Gastrocnemius medialis (tissue), 4 donors: ENCODE measurements around the gene DPYD. TPM values are rescaled to one million over a fixed set of nuclear protein-coding genes. Genes with fewer than 3 reads are reported as not detected.

ENCODE experiments used
- ATAC-seq, 2 donors: fragments of 150-250 bp; one replicate each; pipeline ENCODE4 v1.9.1; 2016
- DNase-seq, 2 donors: peaks; one replicate each; pipeline ENCODE4 v3.0.0-alpha.2; 2019
- H3K27ac ChIP-seq, 4 donors: fragments of 200-600 bp; sonication (generic); 1 replicate in 1 of 4; 2 replicates in 3 of 4; pipeline ENCODE4 v1.5.1; 2016 to 2018; ENCODE audit warnings: mild to moderate bottlenecking in 2 of 4, moderate library complexity in 1 of 4
- H3K27me3 ChIP-seq, 3 donors: fragments of 200-600 bp; sonication (generic) in 2 of 3; 1 replicate in 1 of 3; 2 replicates in 2 of 3; pipeline versions ENCODE4 v1.5.1 to v1.6.0; 2016 to 2019; ENCODE audit warnings: mild to moderate bottlenecking in 1 of 3, moderate library complexity in 1 of 3
- H3K36me3 ChIP-seq, 2 donors: fragments of 200-600 bp; sonication (generic) in 1 of 2; one replicate each; pipeline ENCODE4 v1.5.1; 2017 to 2018
- H3K4me1 ChIP-seq, 2 donors: fragments of 200-600 bp; sonication (generic) in 1 of 2; one replicate each; pipeline ENCODE4 v1.5.1; 2016 to 2017; ENCODE audit warnings: mild to moderate bottlenecking in 2 of 2
- H3K4me3 ChIP-seq, 4 donors: fragments of 200-600 bp; sonication (generic) in 3 of 4; 1 replicate in 1 of 4; 2 replicates in 3 of 4; pipeline ENCODE4 v1.5.1; 2016 to 2019; ENCODE audit warnings: mild to moderate bottlenecking in 2 of 4
- H3K9me3 ChIP-seq, 3 donors: fragments of 200-600 bp; sonication (generic) in 2 of 3; 1 replicate in 1 of 3; 2 replicates in 2 of 3; pipeline ENCODE4 v1.5.1; 2016 to 2019
- POLR2A ChIP-seq, 2 donors: fragments of 450-650 bp; IDR thresholded peaks; one replicate each; pipeline ENCODE4 v1.6.1; 2017; ENCODE audit warnings: antibody characterized with exemption in 2 of 2, mild to moderate bottlenecking in 2 of 2, moderate library complexity in 2 of 2
- in situ Hi-C, 4 donors: fragments of 200-750 bp; cut with MboI; loops; one replicate each; pipeline versions ENCODE4 v1.15.0 to v1.8.0; 2017; ENCODE audit warnings: low sequenced_read_pairs in 4 of 4
- intact Hi-C: fragments of 100-400 bp; cut with DNase I; formaldehyde crosslinking; loops from one replicate; pipeline ENCODE4 v1.15.1; 2023; ENCODE audit warnings: low total_unique reads
- total RNA-seq, 4 donors: library from RNA; depleted of rRNA; stranded (reverse); fragments of >200 nt; gene quantifications; one replicate each; pipeline versions ENCODE4 v1.1.0 to v1.2.3, GENCODE V29; 2016
- TF ChIP-seq, protein P1 (sequence below), 5 experiments: fragments of 450-650 bp in 3 of 5; fragments of 200-600 bp in 2 of 5; sonication (generic) in 2 of 5; IDR thresholded peaks in 4 of 5; conservative IDR thresholded peaks in 1 of 5; 1 replicate in 4 of 5; 2 replicates in 1 of 5; pipeline ENCODE4 v1.5.1; 2016 to 2019; ENCODE audit warnings: antibody characterized with exemption in 5 of 5, mild to moderate bottlenecking in 3 of 5, moderate library complexity in 3 of 5

DPYD gene
- total RNA-seq, 4 donors from 2014 or later, result 4.6 to 13.9 (median 9.1) TPM

DNA sequence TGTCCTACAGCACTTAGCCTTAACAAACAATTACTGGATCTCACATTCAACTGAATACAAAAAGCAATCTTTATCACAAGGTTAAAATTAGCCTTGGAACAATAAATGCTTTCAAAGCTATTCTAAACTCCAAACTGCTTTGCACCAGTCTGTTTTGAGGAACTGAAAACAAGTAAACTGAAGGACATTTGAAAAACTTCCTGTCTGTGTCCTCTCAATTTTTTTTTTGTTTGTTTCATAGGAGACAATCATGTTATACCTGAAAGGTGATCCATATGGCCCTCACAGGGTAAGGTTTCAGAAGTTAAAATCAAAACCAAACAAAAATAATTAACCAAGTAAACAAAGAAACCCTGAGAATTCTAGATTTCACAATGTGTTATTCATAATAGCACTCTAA, 459.1 kb downstream of the DPYD start:
- intact Hi-C loops, result no loop called here

DNA sequence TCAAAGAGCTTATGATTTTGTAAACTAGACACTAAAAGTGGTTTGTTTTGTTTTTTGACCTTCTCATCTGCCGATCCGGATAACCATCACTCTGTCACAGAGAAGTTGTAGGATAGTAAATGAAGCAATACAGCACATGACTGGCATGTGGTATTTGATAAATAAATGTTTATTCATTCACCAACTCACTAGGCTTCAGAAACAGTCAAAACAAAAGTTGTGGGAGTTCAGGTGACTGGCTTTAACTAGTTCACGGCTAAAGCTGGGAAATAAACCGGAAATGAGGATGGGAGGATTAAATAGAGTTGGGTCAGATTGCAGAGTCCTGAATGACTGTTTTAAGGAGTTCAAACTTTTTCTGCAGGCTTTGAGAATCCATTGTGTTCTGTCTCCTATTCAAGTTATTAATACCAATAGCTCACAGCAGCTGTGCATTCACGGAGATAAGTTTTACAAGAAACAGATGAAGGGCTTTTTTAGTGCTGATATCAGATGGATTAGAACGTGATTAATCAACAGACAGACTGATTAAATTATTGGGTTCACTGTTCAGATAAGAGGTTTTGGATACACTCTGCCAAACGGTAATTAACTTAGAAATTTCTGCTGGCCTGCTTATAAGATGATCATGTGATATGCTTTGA, 463.3 kb downstream of the DPYD start:
- TF ChIP-seq, protein P1, sequence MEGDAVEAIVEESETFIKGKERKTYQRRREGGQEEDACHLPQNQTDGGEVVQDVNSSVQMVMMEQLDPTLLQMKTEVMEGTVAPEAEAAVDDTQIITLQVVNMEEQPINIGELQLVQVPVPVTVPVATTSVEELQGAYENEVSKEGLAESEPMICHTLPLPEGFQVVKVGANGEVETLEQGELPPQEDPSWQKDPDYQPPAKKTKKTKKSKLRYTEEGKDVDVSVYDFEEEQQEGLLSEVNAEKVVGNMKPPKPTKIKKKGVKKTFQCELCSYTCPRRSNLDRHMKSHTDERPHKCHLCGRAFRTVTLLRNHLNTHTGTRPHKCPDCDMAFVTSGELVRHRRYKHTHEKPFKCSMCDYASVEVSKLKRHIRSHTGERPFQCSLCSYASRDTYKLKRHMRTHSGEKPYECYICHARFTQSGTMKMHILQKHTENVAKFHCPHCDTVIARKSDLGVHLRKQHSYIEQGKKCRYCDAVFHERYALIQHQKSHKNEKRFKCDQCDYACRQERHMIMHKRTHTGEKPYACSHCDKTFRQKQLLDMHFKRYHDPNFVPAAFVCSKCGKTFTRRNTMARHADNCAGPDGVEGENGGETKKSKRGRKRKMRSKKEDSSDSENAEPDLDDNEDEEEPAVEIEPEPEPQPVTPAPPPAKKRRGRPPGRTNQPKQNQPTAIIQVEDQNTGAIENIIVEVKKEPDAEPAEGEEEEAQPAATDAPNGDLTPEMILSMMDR (IDR thresholded peaks at IDR 0.05 in 4 of 5, conservative IDR thresholded peaks at IDR 0.05 in 1 of 5), result no peak
- TF ChIP-seq POLR2A (IDR thresholded peaks at IDR 0.05), result no peak
- DNase-seq (no peak), ATAC-seq (no peak)
- in situ Hi-C loops, result no loop called here
- no peaks in the 10 kb centered on the region for H3K36me3 ChIP-seq
- peaks cover 0 to 6% of the 10 kb centered on the region in 2 donors for H3K4me1 ChIP-seq
- H3K4me3 ChIP-seq, result no peak overlapping the region
- H3K9me3 ChIP-seq, result no peaks in the 10 kb centered on the region
- no peak overlapping the region for H3K27ac ChIP-seq
- H3K27me3 ChIP-seq, result no peaks in the 10 kb centered on the region
- intact Hi-C loops, result no loop called here

More for the DNA sequence above, 459.1 kb downstream of the DPYD start:
- no peak overlapping the region for H3K4me3 ChIP-seq
- H3K36me3 ChIP-seq, result no peaks in the 10 kb centered on the region
- no peaks in the 10 kb centered on the region for H3K27me3 ChIP-seq
- H3K9me3 ChIP-seq, result no peaks in the 10 kb centered on the region
- DNase-seq (no peak), ATAC-seq (no peak)
- in situ Hi-C loops, result no loop called here
- H3K27ac ChIP-seq, result no peak overlapping the region
- TF ChIP-seq, protein P1 (IDR thresholded peaks at IDR 0.05 in 4 of 5, conservative IDR thresholded peaks at IDR 0.05 in 1 of 5), result no peak
- no peak for TF ChIP-seq POLR2A (IDR thresholded peaks at IDR 0.05)
- H3K4me1 ChIP-seq, result peaks cover 0 to 6% of the 10 kb centered on the region in 2 donors

DNA sequence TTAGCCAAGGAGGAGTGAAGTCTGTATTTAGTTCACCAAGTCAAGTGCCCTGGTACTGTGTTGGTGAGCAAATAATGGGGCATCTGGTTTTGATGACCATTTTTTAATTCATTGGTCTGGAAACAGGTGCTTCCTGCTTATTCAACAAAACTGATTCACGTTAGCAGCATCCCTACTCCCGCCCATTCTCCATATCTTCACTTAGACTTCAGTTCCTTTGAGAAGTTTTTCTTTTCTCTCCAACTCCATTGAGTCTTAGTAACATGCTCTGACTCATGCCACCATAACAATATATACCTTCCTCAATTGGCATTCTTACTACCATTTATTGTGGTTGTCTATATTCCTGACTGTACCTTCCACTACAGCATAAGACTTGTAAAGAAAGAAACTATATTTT, 468.9 kb downstream of the DPYD start:
- no peaks in the 10 kb centered on the region for H3K4me1 ChIP-seq
- no peak overlapping the region for H3K4me3 ChIP-seq
- no peak for DNase-seq
- no peaks in the 10 kb centered on the region for H3K9me3 ChIP-seq
- no peaks in the 10 kb centered on the region for H3K27me3 ChIP-seq
- no peaks in the 10 kb centered on the region for H3K36me3 ChIP-seq
- H3K27ac ChIP-seq, result no peak overlapping the region
- TF ChIP-seq POLR2A (IDR thresholded peaks at IDR 0.05), result no peak
- intact Hi-C loops (no loop called here), in situ Hi-C loops (no loop called here)
- no peak for ATAC-seq

DNA sequence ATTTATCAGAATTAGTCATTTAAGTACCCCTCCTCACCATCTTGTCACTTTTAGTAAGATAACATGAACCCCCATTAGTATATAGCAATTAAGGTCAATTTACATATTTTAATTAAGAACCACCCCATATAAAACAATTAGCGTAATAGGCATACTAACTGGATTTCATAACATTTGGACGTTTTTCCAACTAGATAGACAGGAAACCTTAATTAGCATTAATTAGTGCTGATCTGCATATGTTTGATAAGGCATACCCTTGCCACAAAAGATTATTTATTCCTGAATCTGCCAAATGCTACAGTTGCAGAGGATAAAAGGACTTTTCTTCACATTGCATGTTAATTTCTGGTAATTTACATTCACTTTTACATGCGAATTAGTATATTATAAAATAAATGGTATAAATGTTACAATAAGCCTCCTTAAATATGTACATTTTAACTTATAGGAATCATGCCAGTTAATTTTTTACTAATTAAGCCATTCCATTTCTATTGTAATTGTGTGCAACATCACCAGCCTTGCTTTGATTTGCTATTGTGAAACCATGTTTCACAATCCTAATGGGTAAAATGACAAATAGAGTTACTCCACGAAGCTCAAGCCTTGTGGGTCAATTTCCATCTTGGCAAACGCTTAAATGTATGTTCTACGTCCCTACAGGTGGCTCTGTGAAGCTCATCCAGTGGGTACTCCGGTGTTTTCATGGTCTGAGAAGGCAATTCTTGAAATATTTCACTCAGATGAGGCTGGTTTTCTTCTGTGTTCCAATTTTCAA, 469.6 kb downstream of the DPYD start:
- no peaks in the 10 kb centered on the region for H3K4me1 ChIP-seq
- no peak for TF ChIP-seq POLR2A (IDR thresholded peaks at IDR 0.05)
- TF ChIP-seq, protein P1 (IDR thresholded peaks at IDR 0.05 in 4 of 5, conservative IDR thresholded peaks at IDR 0.05 in 1 of 5), result no peak
- no peak for DNase-seq
- no peak overlapping the region for H3K4me3 ChIP-seq
- in situ Hi-C loops, result no loop called here
- intact Hi-C loops, result no loop called here
- no peak overlapping the region for H3K27ac ChIP-seq
- H3K27me3 ChIP-seq, result no peaks in the 10 kb centered on the region
- H3K36me3 ChIP-seq, result no peaks in the 10 kb centered on the region
- ATAC-seq, result no peak
- H3K9me3 ChIP-seq, result no peaks in the 10 kb centered on the region

DNA sequence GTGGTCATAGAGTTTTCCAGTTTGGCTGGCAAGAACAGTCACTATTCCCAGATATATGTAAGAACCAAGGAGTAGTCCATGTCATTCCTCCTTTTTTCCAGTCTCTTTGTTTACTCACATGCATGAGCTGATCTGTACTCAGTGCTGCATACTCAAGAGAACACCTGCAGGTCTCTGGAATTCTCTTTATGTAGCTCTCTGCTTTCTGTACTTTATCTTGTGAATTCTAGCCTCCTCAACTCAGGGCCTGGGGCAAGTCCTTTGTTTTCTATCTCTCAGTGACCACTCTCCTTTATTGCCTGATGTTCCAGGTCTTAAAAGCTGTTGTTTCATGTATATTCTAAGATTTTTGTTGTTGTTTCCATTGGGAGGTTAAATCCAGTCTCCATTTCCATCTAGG, 478.9 kb downstream of the DPYD start:
- intact Hi-C loops (no loop called here), in situ Hi-C loops (no loop called here)
- H3K36me3 ChIP-seq, result no peaks in the 10 kb centered on the region
- no peak for TF ChIP-seq POLR2A (IDR thresholded peaks at IDR 0.05)
- TF ChIP-seq, protein P1 (IDR thresholded peaks at IDR 0.05 in 4 of 5, conservative IDR thresholded peaks at IDR 0.05 in 1 of 5), result no peak
- no peak overlapping the region for H3K4me3 ChIP-seq
- H3K27me3 ChIP-seq, result no peaks in the 10 kb centered on the region
- H3K27ac ChIP-seq, result no peak overlapping the region
- H3K9me3 ChIP-seq, result no peaks in the 10 kb centered on the region
- H3K4me1 ChIP-seq, result no peaks in the 10 kb centered on the region
- ATAC-seq (no peak), DNase-seq (no peak)
